CD4-positive, alpha-beta T cell treated with Interleukin-6 for 4 hours (primary cell): ENCODE measurements around the gene TJP2.

Experiments
- DNase-seq: peaks from one replicate; pipeline ENCODE4 v3.0.0-alpha.2; 2020; ENCODE audit warnings: mixed read lengths

The TJP2 gene

DNA sequence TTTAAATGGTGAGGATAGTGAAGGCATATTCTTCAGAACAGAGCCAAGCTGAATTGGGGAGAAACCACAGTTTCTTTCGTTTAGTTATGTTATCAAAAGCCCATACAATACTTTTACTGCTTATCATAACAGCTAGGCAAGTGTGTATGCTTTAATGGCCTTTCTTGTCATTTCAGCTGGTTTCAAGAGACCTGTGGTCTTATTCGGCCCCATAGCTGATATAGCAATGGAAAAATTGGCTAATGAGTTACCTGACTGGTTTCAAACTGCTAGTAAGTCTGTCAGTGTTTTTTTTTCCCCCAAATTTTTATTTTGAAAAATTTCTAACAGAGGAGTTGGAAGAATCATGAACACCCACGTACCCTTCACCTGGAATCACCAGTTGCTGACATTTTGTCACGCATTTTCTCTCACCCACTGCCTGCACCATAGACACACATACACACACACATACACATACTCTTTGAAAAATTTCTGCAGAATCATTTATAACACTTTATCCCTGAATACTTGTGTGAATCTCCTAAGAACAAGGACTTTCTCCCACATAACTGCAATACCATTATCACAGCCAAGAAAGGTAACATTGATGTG lies 63.7 kb downstream of the TJP2 start:
- no peak for DNase-seq

DNA sequence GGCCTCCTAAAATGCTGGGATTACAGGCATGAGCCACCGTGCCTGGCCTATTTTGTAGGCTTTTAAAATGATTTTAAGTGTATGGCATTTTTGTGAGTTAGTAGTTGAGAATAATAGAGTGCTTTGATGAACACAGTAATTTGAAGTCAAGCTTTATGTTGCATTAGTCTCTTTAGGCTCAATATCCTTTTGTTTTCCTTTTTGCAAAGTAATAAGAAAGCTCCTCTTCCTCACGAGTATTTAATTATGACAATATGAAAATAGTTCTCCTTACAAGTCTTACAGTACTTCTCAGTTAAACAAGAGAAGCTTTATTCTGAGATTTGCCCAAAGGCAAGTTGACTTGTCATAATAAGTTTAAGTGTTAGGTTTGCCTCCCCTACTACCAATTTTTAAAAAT lies 69.0 kb downstream of the TJP2 start:
- DNase-seq: no peak

DNA sequence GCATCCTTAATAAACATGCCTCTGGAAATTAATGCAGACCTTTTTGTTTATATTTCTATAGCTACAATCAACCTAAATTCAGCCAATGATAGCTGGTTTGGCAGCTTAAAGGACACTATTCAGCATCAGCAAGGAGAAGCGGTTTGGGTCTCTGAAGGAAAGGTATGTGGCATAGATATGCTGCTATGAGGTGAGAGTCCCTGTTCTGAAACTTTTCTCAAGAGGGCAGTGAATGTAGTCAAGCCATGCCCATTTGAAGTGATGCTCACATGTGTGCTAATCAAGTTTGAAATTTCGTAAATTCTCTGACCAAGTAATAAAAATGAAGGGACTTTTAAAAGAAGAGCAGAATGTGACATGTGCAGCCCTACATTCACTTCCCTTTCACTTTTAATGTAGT lies 72.6 kb downstream of the TJP2 start:
- no peak for DNase-seq

DNA sequence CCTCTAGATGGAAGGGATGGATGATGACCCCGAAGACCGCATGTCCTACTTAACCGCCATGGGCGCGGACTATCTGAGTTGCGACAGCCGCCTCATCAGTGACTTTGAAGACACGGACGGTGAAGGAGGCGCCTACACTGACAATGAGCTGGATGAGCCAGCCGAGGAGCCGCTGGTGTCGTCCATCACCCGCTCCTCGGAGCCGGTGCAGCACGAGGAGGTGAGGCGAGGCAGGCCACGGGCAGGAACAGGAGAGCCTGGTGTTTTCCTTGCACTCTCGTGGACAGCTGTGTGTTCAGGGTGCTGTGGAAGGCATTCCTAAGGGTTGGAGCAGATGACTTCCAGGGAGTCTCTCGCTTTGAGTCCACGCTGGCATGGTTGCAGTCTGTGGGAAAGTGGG lies 73.9 kb downstream of the TJP2 start:
- no peak for DNase-seq

DNA sequence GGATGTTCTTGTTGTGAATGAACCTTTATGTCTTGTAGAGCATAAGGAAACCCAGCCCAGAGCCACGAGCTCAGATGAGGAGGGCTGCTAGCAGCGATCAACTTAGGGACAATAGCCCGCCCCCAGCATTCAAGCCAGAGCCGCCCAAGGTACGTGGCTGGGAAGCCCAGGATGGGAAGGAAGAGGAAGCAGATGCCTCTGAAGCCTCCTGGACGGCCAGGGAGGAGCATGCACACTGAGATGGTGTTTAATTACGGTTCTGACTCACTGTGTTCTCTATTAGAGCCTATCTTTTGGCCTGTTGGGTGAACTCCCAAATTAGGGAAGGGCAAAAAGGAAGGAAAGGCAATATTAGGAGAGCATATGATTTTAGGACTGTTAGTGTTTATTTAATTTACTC lies 75.3 kb downstream of the TJP2 start:
- DNase-seq: no peak

DNA sequence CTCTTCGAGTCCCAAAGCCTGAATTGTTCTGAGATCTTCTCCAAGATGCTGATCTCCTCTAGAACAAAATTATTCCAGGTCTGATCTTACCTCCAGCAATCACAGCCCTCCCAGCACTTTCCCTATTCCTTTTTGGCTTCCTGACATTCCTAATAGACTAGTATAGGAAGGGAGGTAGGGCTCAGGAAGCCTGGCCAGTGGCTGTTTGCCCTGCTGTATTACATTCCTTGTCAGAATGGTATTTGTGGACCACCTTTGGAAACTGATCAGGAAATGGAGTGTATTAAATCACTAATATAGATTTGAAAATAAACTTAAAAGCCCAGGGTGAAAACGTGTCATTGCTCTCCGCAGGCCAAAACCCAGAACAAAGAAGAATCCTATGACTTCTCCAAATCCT lies 76.6 kb downstream of the TJP2 start:
- no peak for DNase-seq

DNA sequence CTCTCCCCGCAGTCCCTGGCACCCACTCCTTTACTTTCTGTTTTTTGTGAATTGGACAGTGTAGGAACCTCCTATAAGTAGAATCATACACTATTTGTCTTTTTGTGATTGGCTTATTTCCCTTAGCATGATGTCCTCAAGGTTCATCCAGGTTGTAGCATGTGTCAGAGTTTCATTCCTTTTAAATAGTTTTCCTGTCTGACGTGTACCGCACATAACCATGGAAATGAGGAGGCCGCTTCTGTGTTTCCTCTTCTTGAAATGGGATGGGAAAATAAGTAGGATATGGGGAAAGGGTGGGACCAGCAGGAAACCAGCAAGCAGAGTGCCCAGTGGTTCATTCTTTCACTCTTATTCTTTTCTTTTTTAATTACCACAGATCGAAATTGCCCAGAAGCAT lies 78.4 kb downstream of the TJP2 start:
- DNase-seq: no peak

DNA sequence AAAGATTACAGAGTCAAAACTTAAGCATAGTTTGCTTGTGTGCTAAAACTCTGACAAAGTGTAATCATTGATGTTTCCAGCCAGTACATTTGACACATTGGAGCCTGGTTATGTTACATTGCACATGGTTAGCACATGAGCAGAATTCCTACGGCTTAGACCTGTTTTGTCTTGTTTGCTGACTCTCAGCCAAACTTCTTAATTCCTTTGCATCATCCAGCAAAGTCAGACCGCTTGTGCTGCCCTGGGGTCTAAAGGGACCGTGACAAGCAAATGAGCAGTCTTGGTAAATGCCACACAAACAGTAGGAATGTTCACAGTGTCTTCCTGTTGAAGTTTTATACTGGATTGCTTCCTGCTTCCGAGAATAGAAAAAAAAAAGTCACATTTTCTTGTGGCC lies 79.0 kb downstream of the TJP2 start:
- DNase-seq: no peak

DNA sequence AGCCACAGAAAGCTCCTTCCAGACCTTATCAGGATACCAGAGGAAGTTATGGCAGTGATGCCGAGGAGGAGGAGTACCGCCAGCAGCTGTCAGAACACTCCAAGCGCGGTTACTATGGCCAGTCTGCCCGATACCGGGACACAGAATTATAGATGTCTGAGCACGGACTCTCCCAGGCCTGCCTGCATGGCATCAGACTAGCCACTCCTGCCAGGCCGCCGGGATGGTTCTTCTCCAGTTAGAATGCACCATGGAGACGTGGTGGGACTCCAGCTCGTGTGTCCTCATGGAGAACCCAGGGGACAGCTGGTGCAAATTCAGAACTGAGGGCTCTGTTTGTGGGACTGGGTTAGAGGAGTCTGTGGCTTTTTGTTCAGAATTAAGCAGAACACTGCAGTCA lies 80.1 kb downstream of the TJP2 start:
- no peak for DNase-seq

DNA sequence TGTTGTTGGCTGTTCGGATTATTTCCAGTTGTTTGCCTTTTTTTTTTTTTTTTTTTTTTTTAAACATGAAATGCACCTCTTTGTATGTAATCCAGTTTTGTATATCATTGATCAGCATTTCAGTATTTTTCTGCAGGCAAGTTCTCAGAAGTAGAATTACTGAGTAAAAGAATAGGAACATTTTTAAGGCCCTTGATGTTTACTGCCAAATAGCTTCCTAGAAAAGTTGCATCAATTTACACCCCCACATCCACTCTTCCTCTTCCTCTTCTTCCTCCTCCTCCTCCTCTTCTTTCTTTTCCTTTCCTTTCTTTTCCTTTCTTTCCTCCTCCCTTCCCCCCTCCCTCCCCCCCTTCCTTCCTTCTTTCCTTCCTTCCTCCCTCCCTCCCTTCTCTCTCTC lies 81.5 kb downstream of the TJP2 start:
- DNase-seq: no peak

DNA sequence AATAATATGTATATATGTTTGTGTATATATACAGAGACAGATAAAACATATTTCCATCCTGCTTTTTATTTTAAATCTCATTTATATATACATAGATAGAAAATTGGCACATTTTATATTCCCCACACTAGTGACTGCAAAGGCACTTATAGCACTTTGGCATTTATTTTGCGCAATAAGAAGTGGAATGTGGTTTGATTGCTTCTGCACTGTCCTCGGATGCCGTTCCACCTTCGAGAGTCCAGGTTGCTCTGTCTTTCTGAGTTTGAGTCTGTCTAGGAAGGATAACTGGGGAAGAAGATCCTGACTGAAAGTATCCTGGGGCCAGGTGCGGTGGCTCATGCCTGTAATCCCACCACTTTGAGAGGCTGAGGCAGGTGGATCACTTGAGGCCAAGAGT lies 84.5 kb downstream of the TJP2 start:
- no peak for DNase-seq

DNA sequence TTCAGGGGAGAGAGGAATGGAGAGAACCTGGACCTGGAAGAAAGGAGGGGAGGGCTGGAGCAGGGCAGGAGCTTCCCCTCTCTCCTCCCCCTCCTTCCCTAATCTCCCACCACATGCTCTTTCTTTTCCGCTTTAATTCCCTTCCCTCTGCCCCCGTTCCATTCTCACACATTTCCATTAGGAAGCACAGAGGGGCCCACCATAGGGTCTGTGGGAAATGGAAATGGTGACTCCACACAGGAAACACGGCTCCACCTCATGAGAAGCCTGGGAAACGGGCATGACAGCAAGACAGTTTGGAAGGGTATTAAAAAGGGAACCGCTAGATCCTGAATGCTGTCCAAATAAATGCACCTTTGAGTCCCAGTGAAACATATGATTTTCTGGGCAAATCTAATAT lies 86.1 kb downstream of the TJP2 start:
- DNase-seq: no peak

DNA sequence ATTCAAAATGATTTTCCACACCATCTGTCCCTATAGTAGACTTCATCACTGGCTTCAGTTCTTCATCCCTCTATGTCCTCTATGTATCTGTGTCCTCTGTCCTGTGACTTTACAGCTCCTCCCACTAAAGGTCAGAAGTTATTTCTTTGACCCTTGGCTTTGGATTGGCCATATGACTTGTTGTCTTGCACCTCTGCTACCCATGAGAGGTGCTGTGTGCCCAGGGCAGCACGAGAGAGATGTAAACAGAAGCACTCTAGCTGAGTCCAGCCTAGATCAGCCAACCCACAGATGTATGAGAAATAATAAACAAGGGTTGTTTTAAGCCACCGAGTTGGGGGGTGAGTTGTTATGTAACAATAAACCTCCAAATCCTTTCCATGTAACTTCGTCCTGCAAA lies 87.6 kb downstream of the TJP2 start:
- DNase-seq: no peak

DNA sequence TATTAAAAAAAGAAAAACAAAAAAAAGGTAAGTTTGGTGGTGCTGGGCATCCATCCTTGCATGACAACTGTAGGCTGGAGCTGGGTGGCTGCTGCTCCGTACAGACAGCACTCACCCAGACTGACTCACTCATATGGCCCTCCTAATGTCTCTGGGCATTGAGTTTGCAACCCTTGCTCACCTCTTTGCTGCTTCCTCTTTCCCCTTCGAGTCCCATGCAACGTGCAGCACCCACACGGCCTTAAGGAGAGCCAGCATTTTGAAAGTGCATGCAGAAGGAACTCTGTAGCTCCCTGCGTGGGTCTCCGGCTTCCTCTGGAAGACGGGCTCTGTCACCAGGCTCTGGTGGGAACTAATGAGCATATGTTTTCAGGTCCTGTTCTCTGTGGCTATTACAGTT lies 90.4 kb downstream of the TJP2 start:
- DNase-seq: no peak

DNA sequence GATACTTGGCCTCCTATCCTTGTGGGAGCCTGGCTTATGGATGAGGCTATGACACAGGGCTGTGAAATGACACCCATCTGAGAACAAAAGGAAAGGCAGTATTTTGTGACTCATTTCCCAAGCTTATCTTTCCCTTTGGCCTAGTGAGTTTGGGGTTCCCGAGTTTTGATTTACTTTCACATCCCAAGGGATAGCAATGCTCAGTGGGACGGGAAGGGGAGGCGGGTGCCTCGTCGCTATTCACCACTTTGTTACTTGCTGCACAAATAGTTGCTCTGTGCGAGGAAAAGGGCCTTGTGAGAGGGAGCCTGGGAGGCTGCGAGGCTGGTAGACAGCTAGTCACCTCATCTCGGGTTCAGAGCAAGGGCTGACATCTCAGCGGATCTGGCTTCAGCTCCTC lies 91.8 kb downstream of the TJP2 start:
- DNase-seq: no peak

DNA sequence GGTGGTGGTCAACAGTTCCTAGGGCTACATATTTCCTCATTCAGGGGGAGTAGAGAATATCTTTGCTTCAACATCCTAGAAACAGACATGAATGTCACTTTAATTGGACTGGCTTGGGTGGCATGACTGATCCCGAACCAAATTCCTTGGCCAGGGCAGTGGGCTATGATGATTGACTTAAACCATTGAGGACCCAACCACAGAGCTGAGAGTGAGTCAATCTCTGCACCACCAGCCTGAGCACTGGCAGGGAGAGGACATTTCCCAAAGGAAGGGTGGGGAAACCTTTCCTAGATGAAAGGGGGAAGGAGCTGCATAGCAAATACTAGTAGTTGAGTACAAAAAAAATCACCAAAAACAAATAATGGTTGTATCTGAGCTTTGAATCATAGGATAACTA lies 98.1 kb downstream of the TJP2 start:
- no peak for DNase-seq

DNA sequence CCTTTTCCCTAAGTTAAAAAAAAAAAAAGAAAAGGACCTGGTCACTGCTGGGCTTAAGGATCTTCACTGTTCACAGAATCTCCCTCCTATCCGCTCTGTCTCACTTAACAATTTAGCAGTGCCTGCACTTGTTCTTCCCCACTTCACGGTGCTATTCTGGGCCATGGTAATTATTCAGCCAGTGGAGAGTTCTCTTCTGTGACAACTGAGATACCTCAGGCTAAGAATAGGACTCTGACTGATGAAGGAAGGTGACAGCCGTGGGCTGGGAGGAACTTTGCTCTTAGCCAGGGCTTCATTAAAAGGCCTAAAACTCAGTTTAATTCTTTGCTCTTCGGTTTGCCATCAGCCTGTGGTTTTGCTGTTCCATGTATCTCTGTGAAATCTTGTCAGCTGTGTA lies 99.1 kb downstream of the TJP2 start:
- DNase-seq: no peak

DNA sequence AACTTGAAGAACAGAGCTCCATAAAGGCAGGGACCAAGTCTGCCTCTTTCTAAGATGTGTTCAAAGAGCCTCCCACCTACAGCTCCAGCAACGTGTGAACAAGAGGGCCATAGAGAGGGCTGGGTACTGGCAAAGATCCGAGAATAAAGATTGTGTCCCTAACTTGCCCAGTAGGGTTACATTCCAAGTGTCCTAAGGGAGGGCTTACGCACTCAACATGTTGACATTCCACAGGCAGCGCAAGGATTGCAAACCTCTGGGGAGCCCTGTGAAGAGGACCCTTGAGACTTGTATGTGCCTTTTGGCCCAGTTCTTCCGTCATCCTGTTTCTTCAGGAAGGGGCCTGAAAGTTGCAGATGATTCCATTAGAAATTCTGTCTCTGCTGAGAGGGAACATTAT lies 102.7 kb downstream of the TJP2 start:
- DNase-seq: no peak

DNA sequence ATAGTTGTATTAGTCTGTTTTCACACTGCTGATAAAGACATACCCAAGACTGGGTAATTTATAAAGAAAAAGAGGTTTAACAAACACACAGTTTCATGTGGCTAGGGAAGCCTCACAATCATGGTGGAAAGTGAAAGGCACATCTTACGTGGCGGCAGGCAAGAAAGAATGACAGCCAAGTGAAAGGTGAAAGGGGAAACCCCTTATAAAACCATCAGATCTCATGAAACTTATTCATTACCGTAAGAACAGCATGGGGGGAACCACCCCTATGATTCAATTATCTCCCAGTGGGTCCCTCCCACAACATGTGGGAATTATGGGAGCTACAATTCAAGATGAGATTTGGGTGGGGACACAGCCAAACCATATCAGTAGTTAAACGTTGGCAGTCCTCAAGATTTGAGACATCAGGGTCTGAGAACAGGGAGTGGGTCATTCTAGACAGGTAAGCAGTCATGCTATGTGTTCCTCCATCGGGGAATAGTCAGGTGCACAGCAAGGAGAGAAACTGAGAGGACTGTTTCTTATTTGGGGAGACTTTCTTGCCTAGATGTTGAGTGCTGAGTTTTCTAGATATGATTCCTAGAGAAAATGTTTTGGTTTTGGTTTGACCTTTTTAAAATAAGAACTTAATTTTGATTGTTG lies 105.1 kb downstream of the TJP2 start:
- DNase-seq: no peak

DNA sequence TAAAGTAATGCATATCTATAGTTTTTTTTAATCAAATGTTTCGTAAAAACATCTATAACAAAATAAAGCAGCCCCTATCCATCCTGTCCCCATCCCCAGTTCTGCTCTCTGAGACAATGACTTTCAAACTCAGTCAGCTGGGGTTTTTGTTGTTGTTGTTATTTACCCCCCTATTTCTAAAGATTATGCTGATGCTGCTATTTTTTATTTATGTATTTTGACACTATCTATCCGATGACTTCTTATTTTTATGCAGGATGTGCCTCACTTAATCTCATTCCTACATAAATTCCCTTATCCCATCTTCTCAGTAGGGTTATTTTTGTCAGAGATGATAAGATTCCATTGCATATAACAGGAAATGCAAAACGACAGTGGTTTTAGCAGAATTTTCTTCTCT lies 105.7 kb downstream of the TJP2 start:
- DNase-seq: no peak

DNA sequence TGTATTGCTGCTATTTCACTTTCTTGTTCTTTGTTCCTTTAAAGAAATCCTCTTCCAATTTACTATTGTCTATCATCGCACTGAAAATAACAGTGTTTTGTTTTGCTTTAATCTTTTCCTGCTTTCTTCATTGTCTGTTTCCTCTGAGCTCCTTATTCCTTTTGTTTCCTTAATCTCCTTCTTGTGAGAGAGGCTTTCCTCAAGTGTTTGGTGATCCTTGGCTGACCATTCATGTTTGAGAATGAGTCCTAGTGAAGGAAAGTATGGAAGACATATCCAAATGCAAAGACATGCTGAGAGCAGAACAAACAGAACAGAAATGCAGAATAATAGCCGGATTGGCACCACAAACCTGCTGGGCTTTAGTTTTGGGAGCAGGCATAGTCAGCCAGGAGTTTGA lies 108.9 kb downstream of the TJP2 start:
- no peak for DNase-seq

DNA sequence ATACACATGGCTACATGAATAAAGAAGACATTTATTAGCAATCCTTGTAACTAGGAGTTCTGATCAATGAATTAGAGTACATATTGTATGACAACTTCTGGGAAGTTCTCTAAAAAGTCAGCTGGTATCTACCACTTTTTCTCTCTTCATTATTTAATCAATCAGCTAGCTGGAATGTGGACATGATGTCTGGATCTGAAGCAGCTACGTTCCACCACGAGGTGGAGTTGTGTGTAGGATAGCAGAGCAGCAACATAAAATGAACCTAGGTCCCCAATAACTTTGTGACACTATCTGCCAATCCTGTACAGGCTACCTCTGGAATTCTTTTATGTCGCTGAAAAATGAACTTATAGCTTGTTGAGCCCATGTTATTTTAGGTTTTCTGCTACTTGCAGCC lies 118.0 kb downstream of the TJP2 start:
- no peak for DNase-seq

DNA sequence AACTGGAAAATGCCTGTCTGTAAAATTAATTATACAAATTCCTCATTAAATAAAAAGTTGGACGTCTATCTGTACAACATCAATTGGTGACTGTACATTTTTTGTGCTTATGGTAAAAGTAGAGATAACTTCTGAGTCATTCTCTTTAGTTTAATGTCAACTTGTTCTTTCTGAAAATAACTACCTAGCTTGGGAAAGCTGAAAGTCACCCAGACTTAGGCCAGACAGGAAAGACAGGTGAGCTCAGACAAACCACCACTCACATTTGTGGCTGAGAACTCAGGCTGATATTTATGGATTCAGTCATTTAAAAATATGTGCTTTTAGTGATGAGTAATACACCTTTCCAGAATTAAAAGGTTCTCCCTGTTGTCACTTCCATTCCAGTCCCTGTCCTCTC lies 119.1 kb downstream of the TJP2 start:
- DNase-seq: no peak

DNA sequence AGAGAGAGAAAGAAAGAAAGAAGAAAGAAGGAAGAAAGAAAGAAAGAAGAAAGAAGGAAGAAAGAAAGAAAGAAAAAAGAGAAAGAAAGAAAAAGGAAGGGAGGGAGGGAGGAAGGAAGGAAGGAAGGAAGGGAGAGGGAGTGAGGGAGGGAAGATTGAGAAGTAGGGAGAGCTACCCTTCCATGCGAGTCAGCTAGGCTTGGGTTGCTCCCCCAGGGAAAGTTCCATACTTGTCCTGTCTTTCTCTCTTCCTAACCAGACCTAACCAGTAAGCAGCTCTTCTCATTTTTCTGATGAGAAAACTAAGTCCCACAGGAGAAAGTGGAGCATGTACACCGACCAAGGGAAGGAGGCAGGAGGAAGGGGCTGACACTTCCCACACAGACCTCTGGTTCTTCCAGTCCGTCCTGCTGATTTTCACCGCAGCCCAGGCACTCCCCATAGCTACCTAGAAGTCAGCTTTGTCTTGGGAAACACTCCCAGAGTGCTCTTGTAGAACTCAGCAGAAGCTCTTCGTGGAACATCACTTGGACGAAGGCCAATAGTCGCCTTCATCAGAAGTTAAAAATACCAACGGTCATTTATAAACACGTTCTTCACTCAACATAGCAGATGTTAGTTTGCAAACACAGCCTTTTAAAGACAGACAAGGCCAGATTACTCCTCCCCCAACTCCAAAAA lies 121.9 kb downstream of the TJP2 start:
- no peak for DNase-seq
